HEK293T (cell line): Measurements from ENCODE around the gene BTBD9.

Experiments used
- CTBP1 ChIP-seq: fragments of 450-650 bp; IDR thresholded peaks from 2 replicates; pipeline ENCODE4 v1.6.1; 2016; ENCODE audit warnings: borderline replicate concordance
- ELF4 ChIP-seq: fragments of 450-650 bp; IDR thresholded peaks from 2 replicates; pipeline ENCODE4 v1.6.1; 2017; ENCODE audit warnings: antibody characterized with exemption
- FOXM1 ChIP-seq: fragments of 450-650 bp; IDR thresholded peaks from 2 replicates; pipeline ENCODE4 v1.6.1; 2017; ENCODE audit warnings: mild to moderate bottlenecking, borderline replicate concordance
- HDGF ChIP-seq: fragments of 450-650 bp; IDR thresholded peaks from 2 replicates; pipeline ENCODE4 v1.6.1; 2017; ENCODE audit warnings: antibody characterized with exemption, borderline replicate concordance
- SUZ12 ChIP-seq: fragments of 450-650 bp; IDR thresholded peaks from 2 replicates; pipeline ENCODE4 v1.6.1; 2016; ENCODE audit warnings: mild to moderate bottlenecking
- TARDBP ChIP-seq: fragments of 450-650 bp; IDR thresholded peaks from 2 replicates; pipeline ENCODE4 v1.6.1; 2016

GRCh38 chr6:38453861-38454260 lies 185.9 kb downstream of the BTBD9 start:
- TF ChIP-seq TARDBP (no peak), HDGF (no peak), CTBP1 (no peak), ELF4 (no peak), SUZ12 (no peak), FOXM1 (no peak)
